CD4-positive, alpha-beta T cell treated with Interleukin-15 for 1 hour (primary cell): ENCODE results near the gene SMAD1.

ENCODE experiments used
- DNase-seq: peaks from one replicate; pipeline ENCODE4 v3.0.0-alpha.2; 2020

Gene SMAD1

GRCh38 chr4:145490361-145490760 is 8.7 kb downstream of the SMAD1 start:
- DNase-seq = no peak

GRCh38 chr4:145490796-145491195 is 9.1 kb downstream of the SMAD1 start:
- no peak for DNase-seq

- no peak for DNase-seq
These were observed 10.7 kb downstream of the SMAD1 start for GRCh38 chr4:145492376-145492775.

- DNase-seq = no peak
These were observed 11.5 kb downstream of the SMAD1 start for GRCh38 chr4:145493166-145493565.

GRCh38 chr4:145494666-145495270 is 13.1 kb downstream of the SMAD1 start:
- DNase-seq = no peak

- DNase-seq = no peak
These were observed 14.6 kb downstream of the SMAD1 start for GRCh38 chr4:145496292-145496691.

- no peak for DNase-seq
These were observed 15.8 kb downstream of the SMAD1 start for GRCh38 chr4:145497199-145498149.

- no peak for DNase-seq
These were observed 16.8 kb downstream of the SMAD1 start for GRCh38 chr4:145498430-145498829.

- DNase-seq = no peak
These were observed 19.5 kb downstream of the SMAD1 start for GRCh38 chr4:145501051-145501660.

GRCh38 chr4:145502809-145503208 is 21.2 kb downstream of the SMAD1 start:
- DNase-seq = no peak

GRCh38 chr4:145503486-145504072 is 21.9 kb downstream of the SMAD1 start:
- no peak for DNase-seq

GRCh38 chr4:145505995-145506394 is 24.3 kb downstream of the SMAD1 start:
- DNase-seq = no peak

GRCh38 chr4:145507636-145508035 is 26.0 kb downstream of the SMAD1 start:
- DNase-seq = no peak

- no peak for DNase-seq
These were observed 30.4 kb downstream of the SMAD1 start for GRCh38 chr4:145511913-145512522.

- no peak for DNase-seq
These were observed 31.5 kb downstream of the SMAD1 start for GRCh38 chr4:145513020-145513621.

GRCh38 chr4:145520172-145520571 is 38.5 kb downstream of the SMAD1 start:
- no peak for DNase-seq

- DNase-seq = no peak
These were observed 39.6 kb downstream of the SMAD1 start for GRCh38 chr4:145521282-145521681.

- DNase-seq = no peak
These were observed 41.5 kb downstream of the SMAD1 start for GRCh38 chr4:145523117-145523516.

- DNase-seq = no peak
These were observed 42.9 kb downstream of the SMAD1 start for GRCh38 chr4:145524552-145524951.

- DNase-seq = no peak
These were observed 43.7 kb downstream of the SMAD1 start for GRCh38 chr4:145525291-145525740.

- no peak for DNase-seq
These were observed 46.1 kb downstream of the SMAD1 start for GRCh38 chr4:145527773-145528172.

- DNase-seq = no peak
These were observed 46.9 kb downstream of the SMAD1 start for GRCh38 chr4:145528601-145529000.
